SU-DHL-6 (cell line): ENCODE data around the gene STAMBPL1.

Source experiments
- EZH2phosphoT487 ChIP-seq: fragments of 200-600 bp; sonication (generic), shearing (Covaris generic); conservative IDR thresholded peaks from 2 replicates; pipeline ENCODE4 v1.6.1; 2018; ENCODE audit warnings: mild to moderate bottlenecking, antibody characterized with exemption, low read length, moderate library complexity, mixed read lengths
- TF ChIP-seq, protein P1 (sequence below): fragments of 200-600 bp; sonication (generic); IDR thresholded peaks from one replicate; pipeline ENCODE4 v1.5.1; 2017; ENCODE audit warnings: antibody characterized with exemption, mild to moderate bottlenecking, low read length, moderate library complexity; ENCODE audit not compliant: insufficient read depth, poor library complexity, severe bottlenecking

DNA sequence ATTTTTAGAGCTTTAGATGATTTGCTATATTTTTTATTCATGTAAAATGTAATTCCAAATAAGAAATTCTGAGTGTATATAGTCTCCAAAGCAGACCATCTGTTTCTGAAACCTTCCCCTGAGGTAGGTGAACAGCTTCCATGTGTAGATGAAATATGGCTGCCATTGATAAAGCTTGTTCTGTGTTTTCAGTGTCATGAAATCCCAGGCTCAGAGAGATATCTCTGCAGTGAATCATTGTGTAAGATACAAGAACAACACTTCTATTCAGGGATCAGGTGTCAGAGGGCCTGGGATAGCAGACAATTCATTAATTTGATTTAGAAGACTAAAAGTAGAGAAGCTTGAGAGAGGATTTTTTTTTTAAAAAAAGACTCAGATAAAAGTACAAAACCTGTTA lies 43.5 kb downstream of the STAMBPL1 start:
- TF ChIP-seq, protein P1, sequence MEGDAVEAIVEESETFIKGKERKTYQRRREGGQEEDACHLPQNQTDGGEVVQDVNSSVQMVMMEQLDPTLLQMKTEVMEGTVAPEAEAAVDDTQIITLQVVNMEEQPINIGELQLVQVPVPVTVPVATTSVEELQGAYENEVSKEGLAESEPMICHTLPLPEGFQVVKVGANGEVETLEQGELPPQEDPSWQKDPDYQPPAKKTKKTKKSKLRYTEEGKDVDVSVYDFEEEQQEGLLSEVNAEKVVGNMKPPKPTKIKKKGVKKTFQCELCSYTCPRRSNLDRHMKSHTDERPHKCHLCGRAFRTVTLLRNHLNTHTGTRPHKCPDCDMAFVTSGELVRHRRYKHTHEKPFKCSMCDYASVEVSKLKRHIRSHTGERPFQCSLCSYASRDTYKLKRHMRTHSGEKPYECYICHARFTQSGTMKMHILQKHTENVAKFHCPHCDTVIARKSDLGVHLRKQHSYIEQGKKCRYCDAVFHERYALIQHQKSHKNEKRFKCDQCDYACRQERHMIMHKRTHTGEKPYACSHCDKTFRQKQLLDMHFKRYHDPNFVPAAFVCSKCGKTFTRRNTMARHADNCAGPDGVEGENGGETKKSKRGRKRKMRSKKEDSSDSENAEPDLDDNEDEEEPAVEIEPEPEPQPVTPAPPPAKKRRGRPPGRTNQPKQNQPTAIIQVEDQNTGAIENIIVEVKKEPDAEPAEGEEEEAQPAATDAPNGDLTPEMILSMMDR, result no peak
- no peak for TF ChIP-seq EZH2phosphoT487
